IMR-90 (cell line): ENCODE data around the gene MID1. TPM values are rescaled to one million over a fixed set of nuclear protein-coding genes. Genes with fewer than 3 reads are reported as not detected.

ENCODE experiments used
- ATAC-seq: fragments of 200-7000 bp; cut with Tn5 transposase; 2 replicates; pipeline ENCODE4 v1.9.1; 2020; ENCODE audit warnings: low read depth, mild to moderate bottlenecking, moderate library complexity
- BruUV-seq: library from RNA; stranded (reverse); fragments of 400-500 nt; replicated peaks from 2 replicates; lab custom pipeline; 2021; lab: Mats Ljungman, UMichigan
- CTCF ChIA-PET: fragments of 300-600 bp; formaldehyde crosslinking; extraction: SDS; loops from one replicate; lab custom pipeline; 2021; ENCODE audit warnings: antibody characterized with exemption; lab: Yijun Ruan, JAX
- POLR2A ChIA-PET: fragments of 300-600 bp; sonication (Branson Sonifier 250); formaldehyde crosslinking; loops from one replicate; lab custom pipeline; 2022; ENCODE audit warnings: antibody characterized with exemption; ENCODE audit not compliant: unreplicated experiment; lab: Charles Lee
- DNase-seq: peaks from one replicate; pipeline ENCODE4 v3.0.0; 2013
- H2AFZ ChIP-seq: replicated peaks from 2 replicates; pipeline ENCODE3; 2013; ENCODE audit warnings: low read length, mild to moderate bottlenecking; ENCODE audit not compliant: poor library complexity
- H2AK5ac ChIP-seq: 2 replicates; pipeline ENCODE4 v1.6.1; 2013; ENCODE audit warnings: low read depth, low read length, inconsistent platforms
- H2AK9ac ChIP-seq: replicated peaks from 2 replicates; pipeline ENCODE3; 2013; ENCODE audit warnings: mild to moderate bottlenecking, low read depth, low read length, moderate library complexity; ENCODE audit not compliant: poor library complexity
- H2BK120ac ChIP-seq: 2 replicates; pipeline ENCODE4 v1.6.1; 2013; ENCODE audit warnings: low read depth, low read length, inconsistent platforms
- H2BK15ac ChIP-seq: 3 replicates; pipeline ENCODE4 v1.6.1; 2013; ENCODE audit warnings: low read depth, low read length, inconsistent platforms
- H2BK20ac ChIP-seq: 2 replicates; pipeline ENCODE4 v1.6.1; 2013; ENCODE audit warnings: low read depth, mild to moderate bottlenecking, inconsistent platforms, low read length, moderate library complexity
- H2BK5ac ChIP-seq: 2 replicates; pipeline ENCODE4 v1.6.1; 2013; ENCODE audit warnings: mild to moderate bottlenecking, low read depth, low read length, inconsistent platforms; ENCODE audit not compliant: poor library complexity, severe bottlenecking
- H3K14ac ChIP-seq: replicated peaks from 2 replicates; pipeline ENCODE4 v1.6.1; 2013; ENCODE audit warnings: low read depth, low read length, inconsistent platforms
- H3K18ac ChIP-seq: 2 replicates; pipeline ENCODE4 v1.6.1; 2013; ENCODE audit warnings: low read depth, low read length, control low read depth
- H3K23ac ChIP-seq: 2 replicates; pipeline ENCODE4 v1.6.1; 2013; ENCODE audit warnings: low read depth, low read length, inconsistent platforms
- H3K27ac ChIP-seq: 2 replicates; pipeline ENCODE4 v1.5.1; 2013; ENCODE audit warnings: mild to moderate bottlenecking, control low read depth, low read length; ENCODE audit not compliant: insufficient read depth
- H3K27me3 ChIP-seq: 2 replicates; pipeline ENCODE4 v1.6.1; 2013; ENCODE audit warnings: low read length; ENCODE audit not compliant: control insufficient read depth, insufficient read depth
- H3K36me3 ChIP-seq: 2 replicates; pipeline ENCODE4 v1.6.1; 2013; ENCODE audit warnings: low read length, mixed read lengths; ENCODE audit not compliant: control insufficient read depth, insufficient read depth
- H3K4ac ChIP-seq: 2 replicates; pipeline ENCODE4 v1.6.1; 2013; ENCODE audit warnings: low read depth, low read length, inconsistent platforms
- H3K4me1 ChIP-seq: 2 replicates; pipeline ENCODE4 v1.6.1; 2013; ENCODE audit warnings: low read length, mixed read lengths; ENCODE audit not compliant: control insufficient read depth, insufficient read depth
- H3K4me2 ChIP-seq: 2 replicates; pipeline ENCODE4 v1.6.1; 2013; ENCODE audit warnings: low read depth, mild to moderate bottlenecking, control low read depth, low read length, moderate library complexity
- H3K4me3 ChIP-seq: 2 replicates; pipeline ENCODE4 v1.5.1; 2013; ENCODE audit warnings: low read depth, mild to moderate bottlenecking, control low read depth, low read length, moderate library complexity; ENCODE audit not compliant: insufficient read depth
- H3K56ac ChIP-seq: 2 replicates; pipeline ENCODE4 v1.6.1; 2013; ENCODE audit warnings: low read length, inconsistent platforms; ENCODE audit not compliant: insufficient read depth; ENCODE audit errors: extremely low read depth
- H3K79me1 ChIP-seq, 2 experiments: 2 replicates each; pipeline ENCODE4 v1.6.1; 2013; ENCODE audit warnings: low read length in 2 of 2, inconsistent platforms in 1 of 2, low read depth in 1 of 2
- H3K9ac ChIP-seq: 2 replicates; pipeline ENCODE4 v1.6.1; 2013; ENCODE audit warnings: low read depth, low read length, control low read depth
- H3K9me1 ChIP-seq: 2 replicates; pipeline ENCODE4 v1.6.1; 2013; ENCODE audit warnings: low read length, inconsistent platforms; ENCODE audit not compliant: insufficient read depth
- H3K9me3 ChIP-seq: 2 replicates; pipeline ENCODE4 v1.6.1; 2013; ENCODE audit warnings: low read length; ENCODE audit not compliant: control insufficient read depth, insufficient read depth
- H4K20me1 ChIP-seq: 2 replicates; pipeline ENCODE4 v1.6.1; 2013; ENCODE audit warnings: low read length, inconsistent platforms; ENCODE audit not compliant: insufficient read depth
- H4K5ac ChIP-seq: 2 replicates; pipeline ENCODE4 v1.6.1; 2013; ENCODE audit warnings: mild to moderate bottlenecking, low read depth, low read length, control low read depth
- H4K8ac ChIP-seq, 2 experiments: 2 replicates each; pipeline ENCODE4 v1.6.1; 2013; ENCODE audit warnings: low read depth in 2 of 2, low read length in 2 of 2, control low read depth in 1 of 2, inconsistent platforms in 1 of 2
- H4K91ac ChIP-seq: 2 replicates; pipeline ENCODE4 v1.6.1; 2013; ENCODE audit warnings: low read depth, low read length, inconsistent platforms; ENCODE audit not compliant: insufficient read depth
- CHD1 ChIP-seq: IDR thresholded peaks from 2 replicates; pipeline ENCODE4 v1.6.1; 2012; ENCODE audit warnings: low read depth, low read length, improper control_type of control experiment
- ELK1 ChIP-seq: fragments of 150-350 bp; IDR thresholded peaks from 2 replicates; pipeline ENCODE4 v1.6.1; 2016; ENCODE audit warnings: low read depth, mild to moderate bottlenecking, low read length, moderate library complexity, borderline replicate concordance
- MAZ ChIP-seq: IDR thresholded peaks from 2 replicates; pipeline ENCODE4 v1.6.1; 2012; ENCODE audit warnings: low read depth, mild to moderate bottlenecking, low read length, improper control_type of control experiment, moderate library complexity, borderline replicate concordance
- WGBS, 2 experiments: methylation state at CpG; one replicate each; pipeline versions ENCODE4 v1.1.5 to v1.1.7; 2013; ENCODE audit warnings: missing lambda C conversion rate in 2 of 2; ENCODE audit not compliant: insufficient read length in 1 of 2; ENCODE audit errors: extremely low coverage in 2 of 2; 5-methylcytosine and 5-hydroxymethylcytosine counted together
- dilution Hi-C: fragments of 300-500 bp; cut with HindIII; formaldehyde crosslinking; loops from one replicate; pipeline ENCODE4 v1.14.3; 2018; ENCODE audit warnings: low sequenced_read_pairs; ENCODE audit not compliant: unreplicated experiment
- in situ Hi-C: fragments of 300-500 bp; cut with MboI; formaldehyde crosslinking; loops from 3 replicates; pipeline ENCODE4 v1.14.3; 2019; ENCODE audit warnings: low sequenced_read_pairs, inconsistent platforms, mixed read lengths
- intact Hi-C: fragments of 100-400 bp; cut with micrococcal nuclease; formaldehyde crosslinking; loops from 2 replicates; pipeline ENCODE4 v1.10.0; 2022
- polyA plus RNA-seq, 3 experiments: library from polyadenylated mRNA; depleted of rRNA; stranded (reverse); fragments of >200 nt; gene quantifications; 2 replicates each; pipeline ENCODE4 v1.2.3, GENCODE V29; 2012; ENCODE audit warnings: low replicate concordance in 1 of 3
- total RNA-seq: library from RNA; depleted of rRNA; stranded (reverse); fragments of >200 nt; gene quantifications from 2 replicates; pipeline ENCODE4 v1.2.3, GENCODE V29; 2012

Gene MID1
- total and polyA plus RNA-seq, 2 of the 4 experiments (the other 2 are of a cell fraction), result 37.2 to 106 TPM

DNA sequence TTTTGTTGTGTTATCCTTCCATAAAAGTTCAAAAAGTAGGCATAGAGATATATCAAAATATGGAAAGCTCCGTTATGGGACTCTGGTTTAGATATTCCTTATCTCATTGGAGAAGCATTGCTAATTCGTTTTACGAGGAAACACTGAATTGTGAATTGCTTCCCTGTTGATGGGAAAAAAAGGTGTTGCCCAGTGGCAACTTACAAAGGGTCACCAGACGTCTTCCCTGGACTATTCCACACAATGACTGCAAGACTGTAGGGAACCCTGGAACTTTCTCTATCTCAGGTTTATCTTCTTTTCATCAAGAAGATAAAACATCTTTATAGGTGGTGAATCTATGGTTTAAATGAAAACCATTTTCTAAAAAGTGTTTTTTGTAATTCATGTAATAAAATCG is 137.7 kb downstream of the MID1 start:
- Histone ChIP-seq H3K4me2 (no peak overlapping the region), H3K27me3 (no peaks in the 10 kb centered on the region), H3K23ac (no peak overlapping the region), H3K14ac (no peak overlapping the region), H3K56ac (no peak overlapping the region), H2BK20ac (no peak overlapping the region), H3K9me3 (no peaks in the 10 kb centered on the region), H4K5ac (no peak overlapping the region), H2AK9ac (no peak overlapping the region), H3K36me3 (peaks cover 4% of the 10 kb centered on the region; the same call in 1 of the 2 replicates), H3K18ac (no peak overlapping the region), H2AK5ac (no peak overlapping the region), H2AFZ (no peak overlapping the region), H3K9me1 (peaks cover 2% of the 10 kb centered on the region; the same call in 1 of the 2 replicates), H3K4me3 (no peak overlapping the region), H3K4ac (no peak overlapping the region), H4K20me1 (no peaks in the 10 kb centered on the region), H2BK5ac (no peak overlapping the region), H4K91ac (no peak overlapping the region), H4K8ac (no peak overlapping the region), H2BK120ac (no peak overlapping the region), H3K27ac (no peak overlapping the region), H3K4me1 (peaks cover 14% of the 10 kb centered on the region), H3K9ac (no peak overlapping the region), H3K79me1 (peaks cover 6 to 17% of the 10 kb centered on the region in 2 experiments), H2BK15ac (no peak overlapping the region)
- no peak for TF ChIP-seq ELK1
- no peak for TF ChIP-seq MAZ
- no peak for TF ChIP-seq CHD1
- intact Hi-C loops (no loop called here), dilution Hi-C loops (no loop called here), in situ Hi-C loops (no loop called here)
- CTCF ChIA-PET, result no interaction called here
- ATAC-seq (no peak), DNase-seq (no peak)
- no TSS peak for BruUV-seq
- POLR2A ChIA-PET, result no interaction called here
- WGBS, 2 experiments, result no CpG with 5 or more reads among the region's 5 CpGs
